Fibroblast of gingiva (primary cell): ENCODE data around the gene IQCN.
A peak's percentile ranks its signal among the peaks of the same experiment; 100 is the strongest.

Experiments
- DNase-seq: peaks from one replicate; pipeline ENCODE4 v3.0.0-alpha.2; 2011; ENCODE audit warnings: low read depth

Gene IQCN

GRCh38 chr19:18274219-18274780 lies at the start of gene IQCN:
TSS of gene IQCN (minus strand) at chr19:18274452. CDS start at chr19:18269478, 4,974 bp downstream.
- peak; percentile 59 for DNase-seq

GRCh38 chr19:18322759-18323460 lies 48.7 kb upstream of the IQCN start, which contains the start of gene LSM4:
TSS of gene LSM4 (minus strand) at chr19:18323076. CDS start at chr19:18323020, 56 bp downstream.
- peak; percentile 94 for DNase-seq

GRCh38 chr19:18322318-18322758 lies 48.1 kb upstream of the IQCN start:
- DNase-seq: peak; percentile 25

- no peak for DNase-seq
Measured at GRCh38 chr19:18321734-18322102, 47.5 kb upstream of the IQCN start.

GRCh38 chr19:18320865-18321733 lies 46.8 kb upstream of the IQCN start:
- no peak for DNase-seq

- no peak for DNase-seq
Measured at GRCh38 chr19:18319591-18320135, 45.4 kb upstream of the IQCN start.

GRCh38 chr19:18317961-18318800 lies 43.9 kb upstream of the IQCN start:
- DNase-seq: no peak

GRCh38 chr19:18313398-18313797 lies 39.1 kb upstream of the IQCN start:
- DNase-seq: no peak

GRCh38 chr19:18312092-18312534 lies 37.9 kb upstream of the IQCN start:
- no peak for DNase-seq

- no peak for DNase-seq
Measured at GRCh38 chr19:18311502-18312091, 37.3 kb upstream of the IQCN start.

- DNase-seq: no peak
Measured at GRCh38 chr19:18310966-18311365, 36.7 kb upstream of the IQCN start.

- no peak for DNase-seq
Measured at GRCh38 chr19:18310118-18310909, 36.1 kb upstream of the IQCN start.

- DNase-seq: no peak
Measured at GRCh38 chr19:18309525-18310064, 35.3 kb upstream of the IQCN start.

GRCh38 chr19:18308948-18309325 lies 34.7 kb upstream of the IQCN start:
- no peak for DNase-seq

- DNase-seq: no peak
Measured at GRCh38 chr19:18308051-18308947, 34.0 kb upstream of the IQCN start.

GRCh38 chr19:18307271-18307681 lies 33.0 kb upstream of the IQCN start:
- no peak for DNase-seq

- DNase-seq: no peak
Measured at GRCh38 chr19:18306888-18307260, 32.6 kb upstream of the IQCN start.

GRCh38 chr19:18306209-18306887 lies 32.1 kb upstream of the IQCN start:
- DNase-seq: no peak
